PFSK-1 (cell line): ENCODE data around the gene ELL3.

Source experiments
- FOXP2 ChIP-seq: optimal IDR thresholded peaks from 2 replicates; pipeline ENCODE3; 2011; ENCODE audit warnings: borderline replicate concordance, control low read depth, inconsistent platforms; ENCODE audit not compliant: insufficient read depth; ENCODE audit errors: extremely low read length, extremely low read depth
- POLR2AphosphoS5 ChIP-seq: IDR thresholded peaks from 2 replicates; pipeline ENCODE4 v1.6.1; 2012; ENCODE audit warnings: low read depth, mild to moderate bottlenecking, control low read depth, low read length, moderate library complexity
- REST ChIP-seq, 2 experiments: IDR thresholded peaks; 2 replicates each; pipeline versions ENCODE4 v1.6.1 to v1.8.0; 2011 to 2012; ENCODE audit warnings: low read depth in 2 of 2, low read length in 2 of 2, control low read depth in 1 of 2, inconsistent platforms in 1 of 2, mild to moderate bottlenecking in 1 of 2, moderate library complexity in 1 of 2; ENCODE audit not compliant: insufficient read depth in 1 of 2
- SIN3A ChIP-seq: IDR thresholded peaks from 2 replicates; pipeline ENCODE4 v1.6.1; 2012; ENCODE audit warnings: mild to moderate bottlenecking, low read length, moderate library complexity, borderline replicate concordance; ENCODE audit not compliant: insufficient read depth
- TAF1 ChIP-seq: IDR thresholded peaks from 2 replicates; pipeline ENCODE4 v1.6.1; 2012; ENCODE audit warnings: low read length, control low read depth, borderline replicate concordance; ENCODE audit not compliant: insufficient read depth

- TF ChIP-seq POLR2AphosphoS5 (no peak), REST (IDR thresholded peaks at IDR 0.05; ENCODE audit: insufficient read depth in 1 of 2, low read depth in 2 of 2, low read length in 2 of 2) (no peak), TAF1 (no peak), SIN3A (no peak), FOXP2 (no peak)
These were observed 41.4 kb downstream of the ELL3 start for GRCh38 chr15:43735416-43735815.
